Urinary bladder (tissue), 4 donors: ENCODE results near the gene LIN9. TPM values are rescaled to one million over a fixed set of nuclear protein-coding genes. Genes with fewer than 3 reads are reported as not detected.
"Not testable (repeated sequence)": the region's sequence is repeated elsewhere in the genome, so short reads cannot be mapped to it uniquely, and the experiment has no call there.

Source experiments
- DNase-seq: peaks from one replicate; pipeline ENCODE4 v3.0.0-alpha.2; 2015; ENCODE audit errors: extremely low spot score
- H3K27ac ChIP-seq: one replicate; pipeline ENCODE4 v1.5.1; 2013; ENCODE audit warnings: low read depth, mild to moderate bottlenecking, moderate library complexity
- H3K36me3 ChIP-seq: one replicate; pipeline ENCODE4 v1.6.1; 2013; ENCODE audit warnings: mild to moderate bottlenecking, moderate library complexity; ENCODE audit not compliant: insufficient read depth
- H3K4me1 ChIP-seq: one replicate; pipeline ENCODE4 v1.6.1; 2013; ENCODE audit warnings: mild to moderate bottlenecking, moderate library complexity; ENCODE audit not compliant: insufficient read depth
- H3K4me3 ChIP-seq: one replicate; pipeline ENCODE4 v1.5.1; 2013; ENCODE audit warnings: low read depth, low read length
- WGBS: extraction: QIAGEN DNeasy Blood & Tissue Kit; methylation state at CpG from one replicate; pipeline ENCODE4 v1.1.7; 2013; 5-methylcytosine and 5-hydroxymethylcytosine counted together
- polyA plus RNA-seq: library from polyadenylated mRNA; stranded (reverse); fragments of 200-250 nt; gene quantifications from one replicate; pipeline ENCODE4 v1.2.3, GENCODE V29; 2013
- total RNA-seq: library from RNA; depleted of rRNA; stranded (reverse); fragments of >200 nt; gene quantifications from one replicate; pipeline ENCODE4 v1.2.3, GENCODE V29; 2014
- donor health status: healthy with polysubstance abuse.
- donor health status: healthy.

Gene LIN9
- total and polyA plus RNA-seq, 2 donors = 2.9 to 11.3 TPM

- no peaks in the 10 kb centered on the region for H3K4me1 ChIP-seq
- no peak for DNase-seq
- H3K36me3 ChIP-seq = no peaks in the 10 kb centered on the region
- WGBS = 79% methylated on average over 17 of the region's 17 CpGs
- no peak overlapping the region for H3K4me3 ChIP-seq
- H3K27ac ChIP-seq = no peak overlapping the region
Observed at GRCh38 chr1:226209307-226210059, 99.5 kb downstream of the LIN9 start.

- Histone ChIP-seq H3K4me1 (no peaks in the 10 kb centered on the region), H3K36me3 (no peaks in the 10 kb centered on the region), H3K27ac (no peak overlapping the region), H3K4me3 (no peak overlapping the region)
- 84% methylated on average over 5 of the region's 5 CpGs for WGBS
- DNase-seq = no peak
Observed at GRCh38 chr1:226207048-226207447, 101.9 kb downstream of the LIN9 start.

- H3K4me3 ChIP-seq = no peak overlapping the region
Observed at GRCh38 chr1:226204198-226204597, 104.8 kb downstream of the LIN9 start.

GRCh38 chr1:226203655-226204054, 105.3 kb downstream of the LIN9 start:
- H3K4me1 ChIP-seq = no peaks in the 10 kb centered on the region
- H3K4me3 ChIP-seq = no peak overlapping the region
- H3K27ac ChIP-seq = no peak overlapping the region
- no peaks in the 10 kb centered on the region for H3K36me3 ChIP-seq
- DNase-seq = no peak
- 81% methylated on average over 4 of the region's 4 CpGs for WGBS

More at GRCh38 chr1:226204198-226204597, 104.8 kb downstream of the LIN9 start:
- no peak for DNase-seq
- H3K4me1 ChIP-seq = no peaks in the 10 kb centered on the region
- no peak overlapping the region for H3K27ac ChIP-seq
- no peaks in the 10 kb centered on the region for H3K36me3 ChIP-seq

GRCh38 chr1:226203240-226203639, 105.7 kb downstream of the LIN9 start:
- Histone ChIP-seq H3K4me1 (no peaks in the 10 kb centered on the region), H3K4me3 (no peak overlapping the region), H3K27ac (no peak overlapping the region), H3K36me3 (no peaks in the 10 kb centered on the region)
- WGBS = 86% methylated on average over 1 of the region's 1 CpG
- DNase-seq = no peak

GRCh38 chr1:226202666-226203065, 106.3 kb downstream of the LIN9 start:
- not testable (repeated sequence) for H3K36me3 ChIP-seq, H3K4me3 ChIP-seq, H3K4me1 ChIP-seq, H3K27ac ChIP-seq, DNase-seq
- WGBS = 87% methylated on average over 6 of the region's 6 CpGs

GRCh38 chr1:226202246-226202645, 106.7 kb downstream of the LIN9 start:
- WGBS = 86% methylated on average over 3 of the region's 3 CpGs
- no peaks in the 10 kb centered on the region for H3K4me1 ChIP-seq
- H3K4me3 ChIP-seq = no peak overlapping the region
- H3K27ac ChIP-seq = no peak overlapping the region
- DNase-seq = no peak
- H3K36me3 ChIP-seq = no peaks in the 10 kb centered on the region

- 63% methylated on average over 5 of the region's 5 CpGs for WGBS
Observed at GRCh38 chr1:226201029-226201593, 107.9 kb downstream of the LIN9 start.

GRCh38 chr1:226199971-226200370, 109.0 kb downstream of the LIN9 start:
- Histone ChIP-seq H3K4me3 (no peak overlapping the region), H3K36me3 (no peaks in the 10 kb centered on the region), H3K4me1 (no peaks in the 10 kb centered on the region), H3K27ac (no peak overlapping the region)
- no peak for DNase-seq
- WGBS = 60% methylated on average over 2 of the region's 2 CpGs

More at GRCh38 chr1:226201029-226201593, 107.9 kb downstream of the LIN9 start:
- no peak for DNase-seq
- H3K4me3 ChIP-seq = no peak overlapping the region
- H3K4me1 ChIP-seq = no peaks in the 10 kb centered on the region
- H3K36me3 ChIP-seq = no peaks in the 10 kb centered on the region
- no peak overlapping the region for H3K27ac ChIP-seq

GRCh38 chr1:226195144-226195543, 113.8 kb downstream of the LIN9 start:
- Histone ChIP-seq H3K4me1 (no peaks in the 10 kb centered on the region), H3K4me3 (no peak overlapping the region), H3K27ac (no peak overlapping the region), H3K36me3 (no peaks in the 10 kb centered on the region)
- DNase-seq = no peak
- 86% methylated on average over 1 of the region's 1 CpG for WGBS

GRCh38 chr1:226187380-226187779, 121.6 kb downstream of the LIN9 start:
- Histone ChIP-seq H3K4me3 (no peak overlapping the region), H3K4me1 (no peaks in the 10 kb centered on the region), H3K36me3 (no peaks in the 10 kb centered on the region), H3K27ac (no peak overlapping the region)
- WGBS = 90% methylated on average over 7 of the region's 7 CpGs
- no peak for DNase-seq

GRCh38 chr1:226187019-226187322, 122.0 kb downstream of the LIN9 start:
- WGBS = 8% methylated on average over 10 of the region's 10 CpGs
- H3K4me3 ChIP-seq = peak overlapping the region; percentile 80
- no peak for DNase-seq
- no peaks in the 10 kb centered on the region for H3K36me3 ChIP-seq
- no peaks in the 10 kb centered on the region for H3K4me1 ChIP-seq
- peak overlapping the region; percentile 90 for H3K27ac ChIP-seq

- under 1% methylated on average over 75 of the region's 75 CpGs for WGBS
- Histone ChIP-seq H3K4me1 (no peaks in the 10 kb centered on the region), H3K27ac (peak within 1 kb of the TSS; percentile 90), H3K4me3 (peak within 1 kb of the TSS; percentile 80), H3K36me3 (no peaks in the 10 kb centered on the region)
- DNase-seq = peak; percentile 74
Observed at GRCh38 chr1:226186124-226187018, 122.6 kb downstream of the LIN9 start, which contains the start of gene ACBD3. ACBD3 (minus strand) TSS chr1:226186741; CDS start chr1:226186675, 66 bp downstream.
